Measurements from ENCODE around the gene ASCC1.

ASCC1 gene

GRCh38 chr10:72242675-72243074 is 26.6 kb upstream of the ASCC1 start:
- H3K27ac Mint-ChIP-seq (ENCODE audit: low read depth): peak overlapping the region; percentile 61
- H3K4me3 Mint-ChIP-seq: no peak overlapping the region
- H3K27me3 Mint-ChIP-seq: no peaks in the 10 kb centered on the region
- no peaks in the 10 kb centered on the region for H3K36me3 Mint-ChIP-seq (ENCODE audit: insufficient read depth)
- DNase-seq (ENCODE audit: low spot score in 2 of 2): no peak
- ATAC-seq (replicated peaks; ENCODE audit: extremely low read depth, poor library complexity, severe bottlenecking): no peak
- no peaks in the 10 kb centered on the region for H3K9me3 Mint-ChIP-seq
- H3K4me1 Mint-ChIP-seq: peaks cover 47% of the 10 kb centered on the region

GRCh38 chr10:72241691-72242252 is 25.7 kb upstream of the ASCC1 start:
- Mint-ChIP-seq H3K4me3 (no peak overlapping the region), H3K4me1 (peaks cover 46% of the 10 kb centered on the region)
- no peak for ATAC-seq (replicated peaks; ENCODE audit: extremely low read depth, poor library complexity, severe bottlenecking)

GRCh38 chr10:72240371-72240770 is 24.3 kb upstream of the ASCC1 start:
- H3K27me3 Mint-ChIP-seq: no peaks in the 10 kb centered on the region
- H3K4me1 Mint-ChIP-seq: peaks cover 39% of the 10 kb centered on the region
- H3K4me3 Mint-ChIP-seq: no peak overlapping the region
- H3K27ac Mint-ChIP-seq (ENCODE audit: low read depth): no peak overlapping the region
- ATAC-seq (replicated peaks; ENCODE audit: extremely low read depth, poor library complexity, severe bottlenecking) (no peak), DNase-seq (ENCODE audit: low spot score in 2 of 2) (no peak)
- H3K9me3 Mint-ChIP-seq: no peaks in the 10 kb centered on the region
- peaks cover 8% of the 10 kb centered on the region for H3K36me3 Mint-ChIP-seq (ENCODE audit: insufficient read depth)

More at GRCh38 chr10:72241691-72242252, 25.7 kb upstream of the ASCC1 start:
- no peaks in the 10 kb centered on the region for H3K9me3 Mint-ChIP-seq
- H3K27ac Mint-ChIP-seq (ENCODE audit: low read depth): no peak overlapping the region
- H3K27me3 Mint-ChIP-seq: no peaks in the 10 kb centered on the region
- DNase-seq (ENCODE audit: low spot score in 2 of 2): no peak
- H3K36me3 Mint-ChIP-seq (ENCODE audit: insufficient read depth): peaks cover 4% of the 10 kb centered on the region

- H3K27ac Mint-ChIP-seq (ENCODE audit: low read depth): no peak overlapping the region
Measured at GRCh38 chr10:72239409-72239808, 23.3 kb upstream of the ASCC1 start.

GRCh38 chr10:72238392-72239175 is 22.5 kb upstream of the ASCC1 start:
- DNase-seq (ENCODE audit: low spot score in 2 of 2) (no peak), ATAC-seq (replicated peaks; ENCODE audit: extremely low read depth, poor library complexity, severe bottlenecking) (no peak)
- peaks cover 24% of the 10 kb centered on the region for H3K36me3 Mint-ChIP-seq (ENCODE audit: insufficient read depth)
- no peaks in the 10 kb centered on the region for H3K27me3 Mint-ChIP-seq
- H3K27ac Mint-ChIP-seq (ENCODE audit: low read depth): no peak overlapping the region
- no peaks in the 10 kb centered on the region for H3K9me3 Mint-ChIP-seq
- peaks cover 26% of the 10 kb centered on the region for H3K4me1 Mint-ChIP-seq
- H3K4me3 Mint-ChIP-seq: no peak overlapping the region

More at GRCh38 chr10:72239409-72239808, 23.3 kb upstream of the ASCC1 start:
- ATAC-seq (replicated peaks; ENCODE audit: extremely low read depth, poor library complexity, severe bottlenecking): no peak
- H3K4me1 Mint-ChIP-seq: peaks cover 34% of the 10 kb centered on the region
- no peak overlapping the region for H3K4me3 Mint-ChIP-seq
- H3K27me3 Mint-ChIP-seq: no peaks in the 10 kb centered on the region
- no peaks in the 10 kb centered on the region for H3K9me3 Mint-ChIP-seq
- no peak for DNase-seq (ENCODE audit: low spot score in 2 of 2)
- H3K36me3 Mint-ChIP-seq (ENCODE audit: insufficient read depth): peaks cover 16% of the 10 kb centered on the region

- no peak for DNase-seq (ENCODE audit: low spot score in 2 of 2)
- H3K27me3 Mint-ChIP-seq: no peaks in the 10 kb centered on the region
- H3K36me3 Mint-ChIP-seq (ENCODE audit: insufficient read depth): peaks cover 47% of the 10 kb centered on the region
- no peak overlapping the region for H3K4me3 Mint-ChIP-seq
- no peak for ATAC-seq (replicated peaks; ENCODE audit: extremely low read depth, poor library complexity, severe bottlenecking)
- peaks cover 9% of the 10 kb centered on the region for H3K4me1 Mint-ChIP-seq
- no peaks in the 10 kb centered on the region for H3K9me3 Mint-ChIP-seq
- H3K27ac Mint-ChIP-seq (ENCODE audit: low read depth): no peak overlapping the region
Measured at GRCh38 chr10:72235544-72236279, 19.6 kb upstream of the ASCC1 start.

- Mint-ChIP-seq H3K27me3 (no peaks in the 10 kb centered on the region), H3K4me3 (no peak overlapping the region), H3K9me3 (no peaks in the 10 kb centered on the region), H3K27ac (ENCODE audit: low read depth) (no peak overlapping the region), H3K4me1 (peaks cover 14% of the 10 kb centered on the region), H3K36me3 (ENCODE audit: insufficient read depth) (peaks cover 53% of the 10 kb centered on the region)
- DNase-seq (ENCODE audit: low spot score in 2 of 2): no peak
- ATAC-seq (replicated peaks; ENCODE audit: extremely low read depth, poor library complexity, severe bottlenecking): no peak
Measured at GRCh38 chr10:72234560-72235095, 18.6 kb upstream of the ASCC1 start.

GRCh38 chr10:72233621-72234020 is 17.5 kb upstream of the ASCC1 start:
- Mint-ChIP-seq H3K4me1 (peaks cover 24% of the 10 kb centered on the region), H3K27me3 (no peaks in the 10 kb centered on the region), H3K27ac (ENCODE audit: low read depth) (no peak overlapping the region), H3K36me3 (ENCODE audit: insufficient read depth) (peaks cover 53% of the 10 kb centered on the region), H3K4me3 (no peak overlapping the region), H3K9me3 (no peaks in the 10 kb centered on the region)
- DNase-seq (ENCODE audit: low spot score in 2 of 2) (no peak), ATAC-seq (replicated peaks; ENCODE audit: extremely low read depth, poor library complexity, severe bottlenecking) (no peak)

- H3K36me3 Mint-ChIP-seq (ENCODE audit: insufficient read depth): peaks cover 49% of the 10 kb centered on the region
- H3K27ac Mint-ChIP-seq (ENCODE audit: low read depth): peak overlapping the region; percentile 51
- no peaks in the 10 kb centered on the region for H3K9me3 Mint-ChIP-seq
- no peak overlapping the region for H3K4me3 Mint-ChIP-seq
- H3K27me3 Mint-ChIP-seq: no peaks in the 10 kb centered on the region
- DNase-seq (ENCODE audit: low spot score in 2 of 2) (no peak), ATAC-seq (replicated peaks; ENCODE audit: extremely low read depth, poor library complexity, severe bottlenecking) (no peak)
- peaks cover 32% of the 10 kb centered on the region for H3K4me1 Mint-ChIP-seq
Measured at GRCh38 chr10:72229261-72230251, 13.5 kb upstream of the ASCC1 start.

GRCh38 chr10:72228318-72228751 is 12.3 kb upstream of the ASCC1 start:
- peaks cover 47% of the 10 kb centered on the region for H3K36me3 Mint-ChIP-seq (ENCODE audit: insufficient read depth)
- H3K4me3 Mint-ChIP-seq: no peak overlapping the region
- no peak overlapping the region for H3K27ac Mint-ChIP-seq (ENCODE audit: low read depth)
- no peaks in the 10 kb centered on the region for H3K27me3 Mint-ChIP-seq
- ATAC-seq (replicated peaks; ENCODE audit: extremely low read depth, poor library complexity, severe bottlenecking): no peak
- DNase-seq (ENCODE audit: low spot score in 2 of 2): no peak
- H3K4me1 Mint-ChIP-seq: peaks cover 36% of the 10 kb centered on the region
- H3K9me3 Mint-ChIP-seq: no peaks in the 10 kb centered on the region

GRCh38 chr10:72227826-72228225 is 11.8 kb upstream of the ASCC1 start:
- Mint-ChIP-seq H3K36me3 (ENCODE audit: insufficient read depth) (peaks cover 42% of the 10 kb centered on the region), H3K4me1 (peaks cover 40% of the 10 kb centered on the region), H3K4me3 (no peak overlapping the region), H3K27ac (ENCODE audit: low read depth) (no peak overlapping the region), H3K9me3 (no peaks in the 10 kb centered on the region), H3K27me3 (no peaks in the 10 kb centered on the region)
- DNase-seq (ENCODE audit: low spot score in 2 of 2): no peak
- no peak for ATAC-seq (replicated peaks; ENCODE audit: extremely low read depth, poor library complexity, severe bottlenecking)
